Testis (tissue), 2 donors: ENCODE results near the gene SLC17A7.
"Not testable (repeated sequence)": the region's sequence is repeated elsewhere in the genome, so short reads cannot be mapped to it uniquely, and the experiment has no call there.

Experiments used
- CTCF ChIP-seq, 3 experiments: fragments of 450-650 bp in 2 of 3; fragments of 200-600 bp in 1 of 3; sonication (generic) in 1 of 3; IDR thresholded peaks; one replicate each; pipeline ENCODE4 v1.5.1; 2016 to 2019; ENCODE audit warnings: antibody characterized with exemption in 3 of 3, mild to moderate bottlenecking in 2 of 3, moderate library complexity in 1 of 3
- POLR2A ChIP-seq: fragments of 450-650 bp; IDR thresholded peaks from one replicate; pipeline ENCODE4 v1.6.1; 2017; ENCODE audit warnings: antibody characterized with exemption, mild to moderate bottlenecking, moderate library complexity

DNA sequence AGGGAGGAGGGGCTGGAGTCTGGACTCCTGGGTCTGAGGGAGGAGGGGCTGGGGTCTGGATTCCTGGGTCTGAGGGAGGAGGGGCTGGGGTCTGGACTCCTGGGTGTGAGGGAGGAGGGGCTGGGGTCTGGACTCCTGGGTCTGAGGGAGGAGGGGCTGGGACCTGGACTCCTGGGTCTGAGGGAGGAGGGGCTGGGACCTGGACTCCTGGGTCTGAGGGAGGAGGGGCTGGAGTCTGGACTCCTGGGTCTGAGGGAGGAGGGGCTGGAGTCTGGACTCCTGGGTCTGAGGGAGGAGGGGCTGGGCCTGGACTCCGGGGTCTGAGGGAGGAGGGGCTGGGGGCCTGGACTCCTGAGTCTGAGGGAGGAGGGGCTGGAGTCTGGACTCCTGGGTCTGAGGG lies 19.8 kb upstream of the SLC17A7 start:
- not testable (repeated sequence) for TF ChIP-seq POLR2A; CTCF (IDR thresholded peaks at IDR 0.05)
